GDM1 (cell line): ENCODE results near the gene LEFTY2.
"Not testable (repeated sequence)": the region's sequence is repeated elsewhere in the genome, so short reads cannot be mapped to it uniquely, and the experiment has no call there.

ENCODE experiments used
- DNase-seq: peaks from one replicate; lab custom pipeline; 2025; lab: John Stamatoyannopoulos, UW

The LEFTY2 gene

DNA sequence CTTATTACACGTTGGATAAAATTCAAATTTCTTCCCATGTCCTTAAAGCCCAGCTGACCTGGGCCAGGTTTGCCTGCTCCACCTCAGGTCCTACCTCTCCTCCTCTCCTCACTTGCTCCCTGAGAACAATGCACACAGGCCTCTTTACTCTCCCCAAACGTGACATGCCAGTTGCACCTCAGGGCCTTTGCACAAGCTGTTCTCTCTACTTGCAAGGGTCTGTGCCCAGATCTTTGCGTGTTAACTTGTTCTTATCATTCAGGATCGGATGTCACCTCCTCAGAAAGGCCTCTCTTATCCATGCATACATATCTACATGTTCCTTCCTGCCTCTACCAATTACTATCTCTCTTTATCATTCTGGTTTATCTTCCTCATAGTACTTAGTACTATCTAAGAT is 37.4 kb downstream of the LEFTY2 start:
- no peak for DNase-seq

DNA sequence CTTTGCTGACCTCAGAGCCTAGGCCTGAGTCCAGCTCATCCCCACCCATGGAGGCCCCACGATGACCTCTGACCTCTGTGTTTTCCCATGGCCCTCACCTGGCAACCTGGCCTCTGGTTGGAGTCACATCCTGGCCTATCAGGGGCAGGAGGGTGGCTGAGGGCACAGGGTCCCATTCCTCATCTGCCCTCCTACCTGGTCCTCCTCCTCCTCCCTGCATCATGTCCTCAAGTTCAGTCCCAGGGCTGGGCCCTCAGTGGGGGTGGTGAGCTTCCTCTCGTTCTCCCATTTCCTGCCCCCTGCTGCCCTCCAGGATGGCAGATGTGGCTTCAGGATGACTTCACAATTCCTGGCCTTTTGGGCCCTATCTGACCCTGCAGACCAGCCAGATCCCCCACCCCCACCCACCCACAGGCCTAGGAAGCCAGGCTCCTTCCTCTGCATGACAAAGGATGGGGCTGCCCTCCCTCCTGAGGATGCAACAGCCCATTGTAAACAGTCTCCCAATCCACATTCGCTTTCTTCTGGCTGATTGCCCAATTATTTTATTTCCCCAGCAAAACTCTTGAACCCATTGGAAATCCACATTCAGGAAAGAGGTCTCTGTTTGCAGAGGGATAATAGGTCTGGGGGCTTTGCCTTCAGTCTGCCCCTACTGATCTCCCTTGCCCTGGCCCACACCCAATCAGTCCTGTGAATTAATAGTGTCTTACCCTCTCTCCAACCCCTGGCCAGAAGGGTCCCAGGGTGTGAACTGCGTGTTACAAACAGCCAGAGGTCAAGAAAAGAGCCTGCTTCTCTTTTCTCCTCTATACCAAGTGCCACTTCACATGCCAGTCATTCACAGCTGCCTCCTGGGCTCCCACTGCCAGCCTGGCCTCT is 41.7 kb downstream of the LEFTY2 start:
- DNase-seq: no peak

DNA sequence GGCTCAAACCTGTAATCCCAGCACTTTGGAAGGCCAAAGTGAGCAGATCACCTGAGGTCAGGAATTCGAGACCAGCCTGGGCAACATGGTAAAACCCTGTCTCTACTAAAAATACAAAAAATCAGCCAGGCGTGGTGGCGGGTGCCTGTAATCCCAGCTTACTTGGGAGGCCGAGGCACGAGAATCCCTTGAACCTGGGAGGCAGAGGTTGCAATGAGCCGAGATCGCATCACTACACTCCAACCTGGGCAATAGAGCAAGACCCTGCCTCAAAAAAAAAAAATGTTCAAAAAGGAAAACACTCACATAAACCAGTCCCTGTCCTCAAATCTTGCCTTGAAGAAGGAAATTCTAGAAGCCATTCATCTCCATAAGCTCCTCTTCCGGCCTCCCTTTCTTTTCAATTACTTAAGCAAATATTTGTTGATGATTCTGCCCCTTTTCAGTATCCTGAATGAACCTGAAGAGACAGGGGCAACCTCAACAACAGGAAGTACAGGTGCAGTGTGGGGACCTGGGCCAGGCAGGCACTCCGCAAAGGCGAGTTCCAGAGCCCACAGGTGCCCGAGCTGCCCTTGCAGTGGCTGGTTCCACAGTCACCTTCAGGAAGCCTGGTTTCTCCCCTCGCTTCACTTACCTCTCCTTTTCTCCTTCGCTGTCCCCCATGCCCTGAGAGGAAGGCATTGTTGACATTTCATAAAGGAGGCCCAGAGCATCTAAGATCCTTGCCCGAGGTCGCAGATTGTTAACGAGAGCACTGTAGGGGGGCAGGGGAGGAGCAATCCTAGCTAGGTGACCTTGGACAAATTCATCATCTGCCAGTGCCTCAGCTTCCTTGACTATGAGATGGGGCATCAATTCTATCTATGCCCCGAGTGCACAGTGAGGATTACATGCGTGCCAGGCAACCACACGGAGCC is 43.2 kb downstream of the LEFTY2 start:
- DNase-seq: no peak

DNA sequence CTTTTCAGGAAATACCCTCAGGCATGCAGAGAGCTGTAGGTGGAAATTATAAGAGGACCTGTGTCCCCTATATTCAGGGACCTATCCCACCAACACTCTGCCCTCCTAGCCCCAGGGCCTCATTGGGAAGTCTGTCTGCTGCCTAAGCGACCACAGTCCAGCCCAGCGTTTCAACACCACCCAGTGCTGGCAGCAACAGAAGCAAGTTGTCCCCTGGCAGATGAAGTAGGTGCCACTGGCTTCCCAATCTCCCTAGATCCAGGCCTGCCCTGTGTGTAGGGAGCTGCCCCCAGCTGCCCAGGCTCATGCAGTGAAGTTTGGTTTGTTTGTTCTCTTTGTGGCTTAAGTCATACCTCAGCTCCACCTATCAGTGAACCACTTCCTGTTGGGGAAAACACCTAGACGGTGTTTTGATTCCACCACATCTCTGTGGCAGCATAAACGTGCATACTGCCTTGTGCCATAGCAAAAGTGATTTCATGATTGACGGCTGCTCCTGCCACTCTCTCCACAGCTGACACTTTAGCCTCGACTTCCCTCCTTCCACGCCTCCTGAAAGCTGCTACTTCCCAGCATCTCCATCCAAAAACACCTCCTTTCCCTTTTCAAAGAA is 44.0 kb downstream of the LEFTY2 start:
- DNase-seq: no peak

DNA sequence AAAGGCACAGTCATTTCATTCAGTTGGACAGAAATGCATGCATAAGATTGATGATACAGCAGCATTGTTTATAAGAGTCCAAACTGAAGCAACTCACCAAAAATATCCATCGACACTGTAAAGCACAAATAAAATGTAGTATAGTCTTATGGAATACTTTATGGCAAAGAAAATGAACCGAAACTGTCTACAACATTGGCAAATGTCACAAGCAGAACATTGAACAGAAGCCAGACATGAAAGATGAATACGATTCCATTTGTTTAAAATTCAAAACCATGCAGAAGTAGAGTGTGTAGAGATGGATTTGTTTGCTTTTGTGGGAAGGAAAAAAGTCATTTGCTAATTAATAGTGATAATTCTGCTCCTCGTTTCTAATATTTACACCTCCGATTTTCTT is 44.5 kb downstream of the LEFTY2 start:
- no peak for DNase-seq

DNA sequence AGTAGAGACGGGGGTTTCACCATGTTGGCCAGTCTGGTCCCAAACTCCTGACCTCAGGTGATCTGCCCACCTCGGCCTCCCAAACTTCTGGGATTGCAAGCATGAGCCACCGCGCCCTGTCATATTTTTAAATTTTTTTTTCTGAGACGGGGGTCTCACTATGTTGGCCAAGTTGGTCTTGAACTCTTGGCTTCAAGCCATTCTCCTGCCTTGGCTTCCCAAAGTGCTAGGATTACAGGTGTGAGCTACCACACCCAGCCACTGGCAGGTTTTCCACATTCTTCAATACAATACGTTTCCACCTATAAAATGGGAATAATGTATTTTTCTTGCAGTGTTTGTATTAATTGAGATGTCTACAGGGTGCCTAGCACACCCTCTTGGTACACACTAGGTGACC is 48.7 kb downstream of the LEFTY2 start:
- DNase-seq: no peak

DNA sequence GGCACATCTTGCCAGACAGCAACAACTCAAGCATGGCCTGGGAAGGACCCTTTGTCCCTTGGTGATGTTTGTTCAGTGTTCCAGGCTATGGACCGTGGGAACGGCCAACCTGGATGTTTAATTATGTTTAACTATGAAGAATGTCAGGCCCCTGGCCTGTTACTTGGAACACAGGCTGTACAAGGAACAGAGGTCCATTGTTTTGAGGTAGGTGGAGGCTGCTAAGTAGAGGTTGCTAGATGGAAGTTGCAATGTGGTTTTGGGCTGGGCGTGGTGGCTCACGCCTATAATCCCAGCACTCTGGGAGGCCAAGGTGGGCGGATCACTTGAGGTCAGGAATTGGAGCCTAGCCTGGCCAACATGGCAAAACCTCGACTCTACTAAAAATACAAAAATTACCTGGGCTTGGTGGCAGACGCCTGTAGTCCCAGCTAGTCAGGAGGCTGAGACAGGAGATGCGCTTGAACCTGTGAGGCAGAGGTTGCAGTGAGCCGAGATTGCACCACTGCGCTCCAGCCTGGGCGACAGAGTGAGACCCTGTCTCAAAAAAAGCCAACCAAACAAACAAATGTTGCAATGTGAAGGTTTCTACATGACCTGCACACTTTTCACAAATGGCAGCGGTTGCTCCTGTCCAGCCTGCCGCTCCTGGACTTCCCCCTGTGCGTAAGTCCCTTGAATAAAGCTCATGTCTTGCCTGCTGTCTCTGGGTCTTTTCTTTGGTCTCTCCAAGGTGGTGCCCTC is 49.6 kb downstream of the LEFTY2 start:
- no peak for DNase-seq

DNA sequence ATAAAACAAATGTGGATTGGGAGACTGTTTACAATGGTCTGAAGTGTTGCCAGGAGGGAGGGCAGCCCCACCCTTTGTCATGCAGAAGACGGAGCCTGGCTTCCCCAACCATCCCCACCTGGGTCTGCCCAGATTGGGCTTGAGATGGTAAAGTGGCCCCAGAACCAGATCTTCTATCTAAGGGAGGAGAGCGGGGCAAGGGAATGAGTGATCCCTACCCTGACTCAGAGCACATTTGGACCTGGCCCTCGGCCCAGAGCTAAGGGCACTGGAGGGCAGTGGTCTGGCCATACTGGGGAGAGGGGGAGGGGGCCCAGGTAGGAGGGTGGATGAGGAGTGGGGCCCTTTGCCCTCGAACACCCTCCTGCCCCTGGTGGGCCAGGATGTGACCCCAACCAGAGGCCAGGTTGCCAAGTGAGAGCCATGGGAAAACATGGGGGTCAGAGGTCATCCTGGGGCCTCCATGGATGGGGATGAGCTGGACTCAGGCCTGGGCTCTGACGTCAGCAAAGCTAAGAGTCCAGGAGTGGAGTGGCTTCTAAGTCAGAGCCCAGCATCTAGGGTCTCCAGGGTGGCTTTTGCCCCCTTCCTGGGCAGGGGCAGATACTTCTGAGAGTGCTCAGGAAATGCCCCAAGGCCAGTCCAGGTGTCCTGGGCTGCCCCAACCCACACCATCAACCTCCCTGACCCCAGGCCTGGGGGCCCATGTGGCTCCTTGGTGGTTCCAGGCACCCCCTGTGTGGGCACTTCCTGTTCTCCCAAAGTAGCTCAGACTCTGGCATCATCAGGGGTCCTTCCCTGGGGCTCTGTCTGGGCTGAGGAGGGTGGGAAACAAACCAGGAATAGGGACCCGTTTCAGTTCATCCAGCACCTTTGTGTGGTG is 50.4 kb downstream of the LEFTY2 start:
- DNase-seq: no peak

DNA sequence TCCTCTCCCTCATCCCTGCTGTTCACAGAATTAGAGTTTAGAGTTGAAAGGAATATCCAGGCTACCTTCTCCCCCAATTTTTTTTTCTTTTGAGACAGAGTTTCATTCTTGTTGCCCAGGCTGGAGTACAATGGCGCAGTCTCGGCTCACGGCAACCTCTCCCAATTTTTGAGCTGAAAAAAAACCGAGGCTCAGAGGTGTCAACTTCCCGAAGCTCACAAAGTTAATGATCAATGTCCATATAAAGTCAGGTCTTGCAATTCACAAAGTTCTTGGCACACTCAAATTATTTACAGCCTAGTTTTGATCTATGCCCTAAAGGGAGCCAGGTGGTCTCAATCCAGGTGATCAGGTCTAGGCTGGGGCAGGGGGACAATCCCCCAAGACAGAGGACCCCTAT is 51.3 kb downstream of the LEFTY2 start:
- DNase-seq: no peak

DNA sequence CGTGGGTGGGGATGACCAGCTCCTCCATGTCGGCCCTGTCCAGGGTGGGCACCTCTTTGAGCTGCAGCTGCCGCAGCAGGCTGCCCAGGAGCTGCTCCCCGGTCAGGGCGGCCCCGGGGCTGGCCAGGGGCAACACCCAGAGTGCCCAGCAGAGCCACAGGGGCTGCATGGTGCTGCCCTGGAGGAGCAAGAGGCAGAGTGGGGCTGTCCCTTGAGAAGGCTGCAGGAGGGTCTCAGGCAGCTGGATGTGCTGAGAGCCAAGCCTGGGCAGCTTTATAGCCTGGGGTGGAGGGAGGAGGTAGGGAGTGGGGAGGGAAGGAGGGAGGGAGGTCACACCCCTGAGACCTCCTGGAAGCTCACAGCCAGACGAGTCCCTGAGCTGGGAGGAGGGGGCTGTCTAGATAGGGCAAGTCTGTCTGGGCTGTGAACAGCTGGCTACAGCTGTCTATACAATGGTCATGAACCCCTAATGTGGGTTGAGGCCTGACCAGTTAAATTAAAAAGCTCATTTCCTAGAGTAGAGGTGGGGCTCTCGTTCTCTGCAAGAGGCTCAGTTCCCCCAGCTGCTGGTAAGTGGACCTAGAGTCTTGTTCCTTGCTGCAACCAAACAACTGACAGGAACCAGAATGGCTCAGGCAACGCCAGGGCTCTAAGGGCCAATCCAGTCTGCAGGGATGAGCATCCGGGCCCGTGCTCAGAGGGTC is 52.0 kb downstream of the LEFTY2 start, which contains the start of gene LEFTY1:
Gene LEFTY1 (minus strand): TSS at position 249 of the 704 bp plus-strand sequence. CDS start 80 bp downstream, at position 169.
- no peak for DNase-seq

DNA sequence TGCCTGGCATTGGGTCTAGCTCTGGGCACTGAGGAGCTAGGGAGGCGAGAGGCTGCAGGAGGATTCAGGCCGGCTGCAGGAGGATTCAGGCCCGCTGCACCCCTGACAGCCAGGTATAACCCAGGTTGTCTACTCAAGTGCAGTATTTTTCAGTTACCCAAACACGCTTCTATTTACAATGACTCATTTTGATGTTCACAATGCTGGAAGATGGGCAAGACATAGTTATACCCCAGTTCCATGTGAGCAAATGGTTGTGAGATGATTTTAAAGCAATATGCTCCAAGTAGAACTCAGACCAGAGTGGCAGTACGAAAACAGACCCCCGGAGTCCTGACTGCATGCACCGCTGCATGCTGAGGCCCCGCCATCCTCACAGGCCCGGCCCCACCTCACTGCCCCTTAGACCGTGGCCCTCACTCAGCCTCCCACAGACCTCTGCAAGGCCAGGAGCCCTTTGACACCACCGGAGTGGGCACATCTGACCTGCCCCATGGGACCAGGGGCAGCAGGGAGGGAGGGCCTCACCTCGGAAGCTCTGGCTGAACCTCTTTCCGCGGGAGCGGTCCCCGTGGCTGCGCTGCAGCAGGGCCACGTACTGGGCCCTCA is 52.6 kb downstream of the LEFTY2 start:
- DNase-seq: no peak

DNA sequence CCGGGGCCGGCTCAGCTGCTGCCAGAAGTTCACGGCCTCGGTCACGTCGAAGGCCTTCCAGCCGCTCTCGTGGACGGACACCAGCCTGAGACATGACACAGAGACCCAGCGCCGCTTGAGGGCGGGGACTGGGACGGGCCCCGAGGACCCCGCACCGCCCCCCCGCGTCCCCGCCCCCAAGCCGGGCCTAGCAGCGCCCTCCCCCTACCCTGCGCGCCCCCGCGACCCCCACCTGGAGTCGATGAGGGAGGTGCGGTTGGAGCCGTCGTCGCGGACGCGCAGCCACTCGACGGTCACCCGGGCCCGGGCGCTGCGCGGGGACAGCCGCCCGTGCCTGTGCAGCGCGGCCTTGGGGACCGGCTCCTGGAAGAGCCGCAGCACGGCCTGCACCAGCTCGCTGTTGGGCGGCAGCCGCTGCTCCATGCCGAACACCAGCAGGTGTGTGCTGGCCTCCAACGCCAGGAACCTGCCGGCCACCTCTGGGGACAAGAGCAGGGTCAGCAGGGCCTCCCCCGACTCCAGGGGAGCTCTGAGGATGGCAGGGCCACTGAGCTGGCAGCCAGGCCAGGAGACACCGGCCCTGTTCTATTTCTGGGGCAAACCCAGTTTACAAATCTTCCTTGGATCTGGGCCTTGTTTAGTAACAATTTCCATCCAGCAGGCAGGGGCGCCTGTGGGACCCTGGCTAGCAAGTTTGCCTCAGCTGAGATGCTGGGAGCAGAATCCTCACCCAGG is 53.3 kb downstream of the LEFTY2 start:
- not testable (repeated sequence) for DNase-seq

DNA sequence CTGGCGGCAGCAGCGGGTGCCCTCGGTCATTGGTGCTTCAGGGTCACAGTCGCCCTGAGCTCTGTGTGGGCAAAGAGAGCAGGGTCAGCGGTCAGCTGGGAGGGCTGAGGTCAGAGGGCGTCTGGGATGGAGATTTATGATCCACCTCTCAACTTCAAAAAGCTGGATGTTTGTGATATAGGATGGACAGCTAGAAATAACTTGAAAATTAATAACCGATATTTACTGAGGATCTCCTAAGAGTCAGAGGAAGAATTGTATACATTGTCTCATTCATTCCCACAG is 54.0 kb downstream of the LEFTY2 start:
- DNase-seq: no peak
